ENCODE results near the gene DYNC1LI1.

The DYNC1LI1 gene

DNA sequence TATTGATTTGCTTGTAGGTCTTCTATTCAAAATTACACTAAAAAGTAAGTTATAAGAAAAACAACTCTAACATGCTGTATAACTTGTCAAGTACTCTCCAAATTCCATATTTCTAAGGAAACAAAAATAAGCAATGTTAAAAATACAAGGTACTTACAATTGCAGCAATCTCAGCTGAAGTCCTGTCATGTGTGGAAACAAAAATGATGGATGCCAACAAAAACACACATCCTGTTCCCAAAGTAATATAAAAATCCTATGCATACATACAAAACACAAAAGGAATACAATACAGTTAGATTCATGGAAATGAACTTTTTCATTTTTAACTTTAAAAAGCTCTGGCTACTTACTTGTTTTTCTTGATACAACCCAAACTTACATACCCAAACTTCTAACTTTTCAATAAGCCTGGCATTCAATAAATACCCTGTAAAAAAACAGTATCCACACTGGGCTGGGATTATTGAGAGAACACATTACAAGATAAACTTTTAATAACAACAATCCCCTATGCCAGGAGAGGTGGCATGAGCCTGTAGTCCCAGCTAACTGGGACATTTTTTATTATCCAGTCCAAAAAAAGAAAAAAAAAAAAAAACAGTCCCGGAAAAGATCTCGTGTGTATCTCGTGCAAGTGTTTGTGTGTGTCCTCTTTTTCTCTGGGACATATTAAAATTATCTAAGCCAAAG is 82.7 kb downstream of the DYNC1LI1 start:
- no peak for DNase-seq

DNA sequence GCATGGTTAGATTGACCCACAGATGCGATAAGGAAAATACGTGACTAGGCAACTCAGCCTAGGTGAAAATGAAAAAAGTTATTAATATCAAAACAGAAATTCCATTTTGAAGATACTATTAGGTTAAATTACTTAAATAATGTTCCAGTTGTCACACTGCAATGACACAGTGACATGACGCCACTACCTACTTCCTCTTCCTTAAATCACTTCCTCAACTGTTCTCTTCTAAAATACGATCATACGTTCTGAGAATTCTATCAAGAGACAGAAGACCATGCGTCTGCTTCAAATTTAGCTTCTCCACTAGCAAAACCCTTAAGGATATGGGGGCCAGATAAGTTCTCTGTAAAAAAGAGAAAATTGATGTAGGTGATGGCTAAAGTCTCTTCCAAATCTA is 86.2 kb downstream of the DYNC1LI1 start:
- no peak for DNase-seq

GRCh38 chr3:32483772-32484171 is 86.9 kb downstream of the DYNC1LI1 start:
- no peak for DNase-seq

GRCh38 chr3:32482693-32483092 is 88.0 kb downstream of the DYNC1LI1 start:
- no peak for DNase-seq

DNA sequence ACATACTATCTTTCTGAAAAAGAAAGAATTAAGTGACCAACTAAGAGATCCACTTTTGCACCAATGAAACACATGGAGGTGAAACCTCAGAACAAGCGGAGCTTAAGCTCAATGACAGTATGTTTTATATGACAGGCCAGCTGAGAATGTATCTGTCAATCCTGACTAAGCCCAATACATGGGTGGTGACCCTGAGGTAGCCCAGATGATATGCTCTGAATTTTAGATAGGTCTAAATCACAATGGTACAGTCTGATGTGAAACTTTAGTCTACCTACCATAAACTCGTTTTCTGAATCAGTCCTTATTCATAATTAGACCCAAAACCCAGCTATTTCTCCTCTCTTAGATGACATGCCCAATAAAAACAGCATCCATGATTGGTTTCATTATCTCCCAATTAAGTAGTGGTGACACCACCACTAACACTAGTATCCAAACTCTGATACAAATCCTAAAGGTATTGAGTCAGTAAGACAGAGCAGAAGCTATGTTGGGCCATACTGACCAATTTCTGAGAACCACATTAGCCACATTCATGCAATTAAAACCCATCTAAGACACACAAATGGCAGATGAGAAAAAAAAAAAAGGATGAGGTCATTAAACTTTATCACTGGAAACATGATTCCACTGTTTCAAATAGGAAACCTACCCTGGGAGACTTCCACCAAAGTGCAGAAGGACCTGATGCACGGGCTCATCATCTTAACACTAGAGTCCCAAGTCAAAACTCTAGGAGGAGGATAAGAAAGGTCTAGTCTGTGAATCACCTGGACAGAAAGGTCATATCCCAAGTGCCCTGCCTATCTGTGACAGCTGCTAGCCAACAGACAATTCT is 88.6 kb downstream of the DYNC1LI1 start:
- DNase-seq: no peak

DNA sequence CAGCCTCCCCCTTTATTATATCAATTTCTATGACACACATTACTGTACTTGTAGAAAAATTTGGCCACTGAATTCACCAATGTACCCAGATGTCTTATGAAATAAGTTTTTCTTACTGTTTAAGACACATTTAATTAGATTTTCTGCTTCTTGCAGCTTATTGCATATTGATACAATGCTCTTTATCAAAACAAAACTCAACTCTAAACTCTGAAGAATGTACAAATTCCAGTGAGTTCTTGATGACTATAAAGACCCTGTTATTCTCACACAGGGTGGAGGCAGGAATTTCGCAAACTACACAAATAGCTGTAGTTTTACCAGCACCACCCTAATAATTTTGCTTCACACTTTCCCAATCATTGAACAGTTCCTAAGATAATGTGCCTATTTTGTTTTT is 90.1 kb downstream of the DYNC1LI1 start:
- no peak for DNase-seq

Data from cerebellar nuclear complex (tissue), 1 donor.